Stimulated activated CD4-positive, alpha-beta T cell treated with anti-CD3 and anti-CD28 coated beads, Interleukin-2, amount 100 ng/mL, for 4 hours (primary cell): ENCODE data around the gene TEX11.
"Not testable (repeated sequence)": the region's sequence is repeated elsewhere in the genome, so short reads cannot be mapped to it uniquely, and the experiment has no call there.

ENCODE experiments used
- DNase-seq: peaks from one replicate; pipeline ENCODE4 v3.0.0-alpha.2; 2020; ENCODE audit warnings: low read depth

The TEX11 gene

GRCh38 chrX:70587158-70587557, 321.4 kb downstream of the TEX11 start:
- DNase-seq: not testable (repeated sequence)

GRCh38 chrX:70577442-70577841, 331.1 kb downstream of the TEX11 start:
- DNase-seq: no peak

GRCh38 chrX:70569922-70570576, 338.5 kb downstream of the TEX11 start:
- DNase-seq: not testable (repeated sequence)

- no peak for DNase-seq
These were observed 353.6 kb downstream of the TEX11 start for GRCh38 chrX:70554948-70555347.

DNA sequence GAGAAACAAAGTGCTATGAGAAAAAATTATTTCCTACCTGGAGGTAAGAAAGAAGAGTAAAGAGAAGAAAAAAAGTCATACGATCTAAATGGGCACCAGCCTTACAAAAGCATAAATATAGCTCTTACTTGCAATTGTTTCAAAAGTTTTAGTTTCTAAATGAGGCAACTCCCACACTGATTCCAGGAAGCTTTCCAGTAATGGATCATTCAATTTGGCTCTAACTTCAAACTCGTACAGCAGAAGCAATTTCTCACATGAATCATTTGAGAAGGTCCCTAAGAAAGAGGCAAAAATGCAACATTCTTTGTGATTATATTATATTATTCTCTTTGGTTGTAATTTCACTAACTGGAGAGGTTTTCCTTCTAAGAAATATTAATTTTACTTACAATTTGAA, 354.0 kb downstream of the TEX11 start:
- DNase-seq: no peak

DNA sequence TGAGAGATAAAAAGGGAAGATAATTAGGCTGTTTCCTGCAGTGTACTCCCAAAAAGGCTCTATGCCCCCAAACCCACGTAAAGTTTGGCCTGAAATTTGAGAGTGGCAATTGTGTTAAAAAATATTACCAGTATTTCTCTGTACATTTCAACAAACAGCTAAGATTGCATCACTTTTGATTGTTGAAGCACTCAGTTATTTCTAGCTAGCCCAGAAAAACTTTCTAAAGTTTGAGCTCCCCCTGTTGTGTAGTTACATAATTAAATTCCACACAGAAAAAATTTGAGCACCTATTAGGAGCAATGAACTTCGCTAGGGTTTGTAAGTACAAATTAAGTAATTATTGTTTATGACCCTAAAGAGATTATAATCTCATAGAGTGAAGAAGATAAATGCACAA, 354.4 kb downstream of the TEX11 start:
- DNase-seq: no peak

DNA sequence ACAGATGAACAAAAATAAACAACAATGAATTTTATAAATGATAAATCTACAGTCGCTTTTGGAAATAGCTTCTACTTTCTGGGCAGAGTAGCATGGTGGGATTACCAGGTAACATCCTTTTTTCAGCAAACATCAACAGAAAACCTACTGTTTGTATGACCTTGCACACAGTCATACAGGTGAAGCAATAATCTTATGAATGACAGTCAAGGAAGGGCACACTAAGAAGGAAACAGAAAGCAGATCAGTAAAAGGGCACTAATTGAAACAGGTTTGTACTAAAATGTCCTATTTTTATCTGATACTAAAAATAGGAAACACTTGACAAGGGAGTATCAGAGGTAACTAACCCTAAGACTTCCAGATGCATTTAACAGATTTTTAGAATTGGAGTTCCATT, 355.0 kb downstream of the TEX11 start:
- DNase-seq: no peak

- DNase-seq: no peak
These were observed 356.3 kb downstream of the TEX11 start for GRCh38 chrX:70552130-70552704.

DNA sequence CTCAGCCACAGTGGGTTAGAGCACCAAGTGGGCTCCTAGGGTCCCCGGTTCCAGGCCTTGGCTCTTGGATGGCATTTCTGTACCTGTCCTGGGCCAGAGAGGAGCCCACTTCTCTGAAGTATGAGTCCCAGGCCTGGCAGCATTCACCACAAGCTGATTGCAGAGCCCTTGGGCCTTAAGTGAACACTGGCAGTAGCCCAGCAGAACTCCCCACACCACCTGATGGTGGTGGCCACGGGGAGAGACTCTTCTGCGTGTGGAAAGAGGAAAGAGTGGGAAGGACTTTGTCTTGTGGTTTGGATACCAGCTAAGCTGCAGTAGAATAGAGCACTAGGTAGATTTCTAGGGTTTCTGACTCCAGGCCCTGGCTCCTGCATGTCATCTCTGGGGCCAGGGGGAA, 359.1 kb downstream of the TEX11 start:
- no peak for DNase-seq

- DNase-seq: no peak
These were observed 373.3 kb downstream of the TEX11 start for GRCh38 chrX:70535198-70535597.

- DNase-seq: no peak
These were observed 380.7 kb downstream of the TEX11 start for GRCh38 chrX:70527610-70528345.

DNA sequence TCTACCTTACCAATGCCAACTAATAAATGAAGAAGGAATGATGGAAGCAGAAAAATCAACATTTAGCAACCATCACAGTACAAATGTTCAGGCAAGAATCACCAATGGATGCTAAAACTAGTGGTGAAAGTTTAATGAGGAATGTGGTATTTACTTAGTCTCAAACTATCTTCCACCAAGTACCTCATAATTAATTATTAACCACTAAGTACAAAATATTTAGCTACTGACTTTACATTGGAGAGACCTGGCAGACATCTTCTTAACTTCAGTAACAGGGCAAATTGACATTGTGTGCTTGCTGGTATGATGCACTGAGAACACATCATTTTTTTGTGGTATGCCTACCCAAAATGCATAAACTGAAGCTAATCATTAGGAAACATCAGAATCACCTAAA, 381.5 kb downstream of the TEX11 start:
- DNase-seq: no peak

- DNase-seq: no peak
These were observed 382.8 kb downstream of the TEX11 start for GRCh38 chrX:70525733-70526132.

DNA sequence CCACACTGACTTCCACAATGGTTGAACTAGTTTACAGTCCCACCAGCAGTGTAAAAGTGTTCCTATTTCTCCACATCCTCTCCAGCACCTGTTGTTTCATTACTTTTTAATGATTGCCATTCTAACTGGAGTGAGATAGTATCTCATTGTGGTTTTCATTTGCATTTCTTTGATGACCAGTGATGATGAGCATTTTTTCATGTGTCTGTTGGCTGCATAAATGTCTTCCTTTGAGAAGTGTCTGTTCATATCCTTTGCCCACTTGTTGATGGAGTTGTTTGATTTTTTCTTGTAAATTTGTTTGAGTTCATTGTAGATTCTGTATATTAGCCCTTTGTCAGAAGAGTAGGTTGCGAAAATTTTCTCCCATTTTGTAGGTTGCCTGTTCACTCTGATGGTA, 392.8 kb downstream of the TEX11 start:
- DNase-seq: not testable (repeated sequence)

DNA sequence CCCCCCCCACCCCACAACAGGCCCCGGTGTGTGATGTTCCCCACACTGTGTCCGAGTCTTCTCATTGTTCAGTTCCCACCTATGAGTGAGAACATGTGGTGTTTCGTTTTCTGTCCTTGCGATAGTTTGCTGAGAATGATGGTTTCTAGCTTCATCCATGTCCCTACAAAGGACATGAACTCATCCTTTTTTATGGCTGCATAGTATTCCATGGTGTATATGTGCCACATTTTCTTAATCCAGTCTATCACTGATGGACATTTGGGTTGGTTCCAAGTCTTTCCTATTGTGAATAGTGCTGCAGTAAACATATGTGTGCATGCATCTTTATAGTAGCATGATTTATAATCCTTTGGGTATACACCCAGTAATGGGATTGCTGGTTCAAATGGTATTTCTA, 393.2 kb downstream of the TEX11 start:
- DNase-seq: not testable (repeated sequence)

DNA sequence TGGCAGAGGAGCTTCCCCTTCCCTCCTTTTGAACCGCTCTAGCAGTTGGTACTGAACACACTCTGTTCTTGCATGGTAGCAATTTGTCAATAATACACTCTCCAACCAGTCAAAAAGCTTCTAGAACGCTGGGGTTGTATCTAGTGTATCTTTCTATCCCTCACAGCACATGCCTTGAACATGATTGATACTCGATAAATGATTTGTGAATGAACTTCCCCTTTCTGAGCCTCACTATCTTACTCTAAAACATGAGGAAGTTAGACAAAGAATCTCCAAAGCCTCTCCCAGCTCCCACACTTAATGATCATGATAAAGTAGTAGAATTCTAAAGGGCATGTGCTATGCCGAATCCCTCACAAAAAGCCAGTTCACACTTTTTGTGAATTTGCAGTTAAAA, 399.4 kb downstream of the TEX11 start:
- DNase-seq: no peak

GRCh38 chrX:70508296-70508911, 400.1 kb downstream of the TEX11 start:
- no peak for DNase-seq

DNA sequence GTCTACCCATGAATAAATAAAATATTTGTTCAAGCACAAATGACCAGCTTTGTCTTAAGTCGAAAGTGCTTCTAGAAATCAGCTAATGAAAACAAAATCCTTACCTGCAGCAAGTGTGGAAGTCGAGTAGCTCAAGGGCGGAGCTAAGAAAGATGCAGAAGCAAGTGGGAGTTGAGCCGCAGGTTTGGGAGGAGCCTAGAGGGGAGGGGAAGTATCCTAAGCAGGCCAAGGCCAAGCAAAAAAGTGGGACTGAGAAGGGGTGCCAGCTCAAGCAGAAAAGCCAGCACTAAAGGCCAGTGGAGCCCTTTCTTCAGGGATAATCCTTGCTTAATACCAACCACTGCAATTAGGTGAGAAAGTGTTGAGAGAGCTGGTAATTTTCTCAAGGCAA, 403.1 kb downstream of the TEX11 start:
- DNase-seq: no peak

DNA sequence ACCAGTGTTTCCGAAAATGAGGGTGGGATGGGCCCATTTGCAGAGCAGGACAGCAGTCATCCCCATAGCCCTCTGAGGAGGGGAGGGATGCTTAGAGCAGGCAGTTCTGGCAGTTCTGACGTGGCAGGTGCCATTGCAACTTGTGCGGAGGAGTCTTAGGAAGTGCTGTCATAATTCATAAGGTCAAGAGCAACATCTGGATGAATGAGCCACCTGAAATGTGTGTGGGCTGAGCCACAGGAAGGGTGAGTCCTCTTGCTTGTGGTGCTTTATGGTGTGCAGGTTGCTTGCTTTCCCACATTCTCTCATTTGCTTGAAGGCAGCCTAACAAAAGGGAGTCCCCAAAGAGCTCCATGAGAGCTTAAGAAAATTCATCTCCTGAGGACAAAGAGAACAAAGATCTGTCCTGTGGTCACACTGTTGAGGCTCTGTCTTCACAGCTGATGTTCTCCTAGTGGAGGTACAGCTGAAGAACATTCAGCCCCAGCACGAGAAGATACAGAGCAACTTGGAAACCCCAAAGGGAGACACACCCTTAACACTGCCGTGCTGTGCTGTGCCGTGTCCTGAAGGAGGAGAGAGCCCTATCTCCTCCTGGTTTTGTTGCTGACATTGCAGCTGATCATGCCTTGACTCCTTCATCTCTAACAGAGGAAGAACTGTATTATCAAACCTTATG, 403.6 kb downstream of the TEX11 start:
- no peak for DNase-seq

DNA sequence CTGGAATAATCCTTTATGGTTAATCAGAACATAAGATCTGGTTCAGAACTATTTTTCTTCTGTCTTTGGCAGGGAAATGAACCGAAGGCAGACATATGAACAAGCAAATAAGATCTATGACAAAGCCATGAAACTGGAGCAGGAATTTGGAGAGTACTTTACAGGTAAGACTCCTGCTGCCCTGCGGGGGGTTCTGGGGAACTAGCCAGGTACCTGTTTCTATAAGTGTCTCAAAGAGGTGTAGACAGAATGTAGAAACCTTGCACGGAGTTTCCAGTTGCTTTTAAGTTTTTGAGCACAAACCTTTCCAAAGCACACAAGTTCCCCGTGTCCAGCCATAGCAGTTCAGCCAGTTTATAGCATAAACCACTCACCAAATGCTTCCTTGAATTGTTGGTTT, 407.7 kb downstream of the TEX11 start:
- no peak for DNase-seq

DNA sequence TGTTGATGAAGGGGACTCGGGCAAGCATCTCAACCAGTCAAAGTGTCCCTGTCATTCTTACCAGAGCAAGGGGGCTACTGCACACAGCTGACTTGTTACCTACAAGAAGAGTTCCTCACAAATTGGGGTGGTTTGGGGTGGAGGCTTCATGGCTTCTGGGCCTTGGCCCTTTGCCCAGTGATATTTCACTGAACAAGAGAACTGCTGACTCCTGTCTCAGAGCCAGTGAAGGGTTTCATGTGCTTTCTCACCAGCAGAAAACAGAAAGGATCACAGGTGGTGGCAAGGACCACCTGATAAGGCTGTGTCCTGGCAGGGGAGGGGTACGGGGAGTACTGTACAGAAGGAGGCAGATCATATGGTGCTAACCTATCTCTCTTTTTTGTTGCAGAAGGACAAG, 410.4 kb downstream of the TEX11 start:
- DNase-seq: no peak

DNA sequence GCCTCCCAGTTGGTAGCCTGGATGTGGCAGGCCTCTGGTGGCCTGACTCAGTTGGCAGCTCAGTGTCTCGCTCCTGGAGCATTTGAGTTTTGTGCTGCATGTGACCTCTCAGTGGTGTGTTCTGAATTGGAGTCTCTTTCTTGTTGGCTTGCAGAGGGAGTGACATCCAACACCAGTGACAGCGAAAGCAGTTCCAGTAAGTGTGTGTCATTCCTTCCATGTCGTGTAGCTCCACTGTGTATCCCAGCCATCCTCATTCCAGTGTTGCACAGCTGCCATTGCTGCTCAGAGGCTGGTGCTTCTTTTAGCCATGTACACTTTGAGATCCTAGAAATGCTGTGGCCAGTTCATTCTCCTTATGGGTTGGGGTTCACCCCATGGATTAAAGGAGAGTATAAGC, 411.5 kb downstream of the TEX11 start:
- DNase-seq: no peak

- DNase-seq: no peak
These were observed 412.0 kb downstream of the TEX11 start for GRCh38 chrX:70496491-70496890.
